ENCODE results near the gene SPPL3.

Gene SPPL3

GRCh38 chr12:120928864-120929652 lies 24.9 kb upstream of the SPPL3 start:
- Histone ChIP-seq H3K27ac (no peak overlapping the region), H3K9me3 (ENCODE audit: severe bottlenecking) (no peaks in the 10 kb centered on the region), H3K36me3 (no peaks in the 10 kb centered on the region), H3K4me3 (ENCODE audit: low read depth, low read length) (no peak overlapping the region), H3K27me3 (ENCODE audit: insufficient read depth, low read depth, severe bottlenecking) (no peaks in the 10 kb centered on the region)
- no peak for TF ChIP-seq CTCF (IDR thresholded peaks at IDR 0.05; ENCODE audit: low read depth, low read length)
- DNase-seq, result no peak

- no peak for DNase-seq
- no peak for TF ChIP-seq CTCF (IDR thresholded peaks at IDR 0.05; ENCODE audit: low read depth, low read length)
- Histone ChIP-seq H3K36me3 (no peaks in the 10 kb centered on the region), H3K27me3 (ENCODE audit: insufficient read depth, low read depth, severe bottlenecking) (no peaks in the 10 kb centered on the region), H3K27ac (no peak overlapping the region), H3K9me3 (ENCODE audit: severe bottlenecking) (no peaks in the 10 kb centered on the region), H3K4me3 (ENCODE audit: low read depth, low read length) (no peak overlapping the region)
Observed at GRCh38 chr12:120925740-120926563, 21.8 kb upstream of the SPPL3 start.

GRCh38 chr12:120922279-120922678 lies 18.1 kb upstream of the SPPL3 start:
- no peak for DNase-seq

GRCh38 chr12:120921637-120922036 lies 17.5 kb upstream of the SPPL3 start:
- no peak overlapping the region for H3K4me3 ChIP-seq (ENCODE audit: low read depth, low read length)
- TF ChIP-seq CTCF (IDR thresholded peaks at IDR 0.05; ENCODE audit: low read depth, low read length), result no peak

More at GRCh38 chr12:120922279-120922678, 18.1 kb upstream of the SPPL3 start:
- Histone ChIP-seq H3K27ac (no peak overlapping the region), H3K36me3 (no peaks in the 10 kb centered on the region), H3K9me3 (ENCODE audit: severe bottlenecking) (peaks cover 14% of the 10 kb centered on the region), H3K27me3 (ENCODE audit: insufficient read depth, low read depth, severe bottlenecking) (no peaks in the 10 kb centered on the region), H3K4me3 (ENCODE audit: low read depth, low read length) (no peak overlapping the region)
- no peak for TF ChIP-seq CTCF (IDR thresholded peaks at IDR 0.05; ENCODE audit: low read depth, low read length)

GRCh38 chr12:120920178-120920577 lies 16.0 kb upstream of the SPPL3 start:
- TF ChIP-seq CTCF (IDR thresholded peaks at IDR 0.05; ENCODE audit: low read depth, low read length), result no peak
- H3K27ac ChIP-seq, result no peak overlapping the region
- H3K36me3 ChIP-seq, result no peaks in the 10 kb centered on the region
- no peak overlapping the region for H3K4me3 ChIP-seq (ENCODE audit: low read depth, low read length)
- H3K27me3 ChIP-seq (ENCODE audit: insufficient read depth, low read depth, severe bottlenecking), result no peaks in the 10 kb centered on the region
- DNase-seq, result no peak
- H3K9me3 ChIP-seq (ENCODE audit: severe bottlenecking), result peaks cover 14% of the 10 kb centered on the region

More at GRCh38 chr12:120921637-120922036, 17.5 kb upstream of the SPPL3 start:
- H3K36me3 ChIP-seq, result no peaks in the 10 kb centered on the region
- no peak overlapping the region for H3K27ac ChIP-seq
- peaks cover 14% of the 10 kb centered on the region for H3K9me3 ChIP-seq (ENCODE audit: severe bottlenecking)
- no peaks in the 10 kb centered on the region for H3K27me3 ChIP-seq (ENCODE audit: insufficient read depth, low read depth, severe bottlenecking)
- no peak for DNase-seq

All from WERI-Rb-1 (cell line).